ENCODE measurements around the gene ATG9B. TPM values are rescaled to one million over a fixed set of nuclear protein-coding genes. Genes with fewer than 3 reads are reported as not detected.

Gene ATG9B
- total and polyA plus RNA-seq, 4 donors = 2.3 to 21.3 (median 12.1) TPM

DNA sequence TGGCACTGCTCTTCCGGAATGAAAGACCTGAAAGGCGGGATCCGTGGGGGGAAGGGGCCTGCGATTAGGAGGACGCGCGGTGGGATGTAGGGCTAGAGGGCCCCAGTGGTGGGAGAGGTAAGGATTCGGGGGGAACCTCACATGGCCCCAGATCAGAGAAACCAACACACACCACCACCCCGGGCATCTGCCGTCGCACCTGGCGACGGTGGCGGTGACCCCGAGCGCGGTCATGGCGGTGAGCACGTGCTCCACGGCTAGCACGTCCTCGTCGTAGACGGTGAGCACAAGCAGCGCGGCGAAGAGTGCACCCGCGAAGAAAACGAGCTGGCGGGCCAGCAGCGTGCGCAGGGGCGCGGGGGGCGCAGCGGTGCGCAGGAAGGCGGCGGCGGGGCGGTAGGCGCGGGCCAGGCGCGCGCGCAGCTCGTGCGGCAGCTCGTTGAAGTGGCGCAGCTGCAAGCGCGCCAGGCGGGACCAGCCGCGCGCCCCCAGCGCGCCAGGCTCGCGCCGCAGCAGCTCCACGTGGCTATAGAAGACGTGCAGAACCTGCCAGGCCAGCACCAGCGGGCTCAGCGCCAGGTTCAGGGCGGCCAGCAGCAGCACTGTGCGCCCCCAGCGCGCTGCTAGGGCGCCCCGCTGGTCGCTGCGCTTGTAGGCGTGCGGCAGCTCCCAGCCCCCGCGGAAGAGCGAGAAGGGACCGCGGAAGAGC is 5.7 kb downstream of the ATG9B start:
- Histone ChIP-seq H3K36me3 (ENCODE audit: control insufficient read depth, insufficient read depth, low read length) (peaks cover 3% of the 10 kb centered on the region), H3K27me3 (ENCODE audit: control insufficient read depth, insufficient read depth, low read length) (peaks cover 32% of the 10 kb centered on the region), H3K4me1 (ENCODE audit: control insufficient read depth, insufficient read depth, low read length) (peaks cover 38% of the 10 kb centered on the region), H3K4me3 (ENCODE audit: low read depth, low read length) (peak overlapping the region; percentile 31), H3K9me3 (ENCODE audit: control insufficient read depth, insufficient read depth, low read length) (no peaks in the 10 kb centered on the region), H3K27ac (ENCODE audit: low read depth, low read length) (no peak overlapping the region)
- WGBS (ENCODE audit: insufficient coverage) = under 1% methylated on average over 76 of the region's 82 CpGs
- peak in 2 of 6 donors; percentile 81 to 83 for DNase-seq (ENCODE audit: low read depth in 4 of 6, low spot score in 6 of 6)

DNA sequence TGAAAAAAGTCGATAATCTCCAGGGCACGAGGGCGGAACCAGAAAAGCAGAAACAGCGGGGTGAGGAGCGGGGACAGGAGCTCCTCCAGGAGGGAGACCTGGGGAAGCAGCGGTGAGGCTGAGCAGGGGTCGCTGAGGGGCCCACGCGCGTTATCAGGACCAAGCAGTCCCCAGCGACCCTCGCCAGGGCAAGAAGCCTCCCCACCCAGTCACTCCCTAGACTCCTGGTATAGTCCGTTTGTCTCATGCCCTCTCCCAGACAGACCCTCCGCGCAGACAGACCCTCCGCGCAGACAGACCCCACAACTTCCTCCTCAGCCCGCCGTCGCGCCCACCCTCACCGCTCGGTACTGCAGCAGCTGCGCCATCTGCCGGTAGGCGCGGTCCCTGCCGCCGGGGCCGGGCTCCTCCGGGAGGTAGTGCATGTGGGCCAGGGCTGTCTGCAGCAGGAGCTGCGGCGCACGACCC is 6.3 kb downstream of the ATG9B start:
- DNase-seq (ENCODE audit: low read depth in 4 of 6, low spot score in 6 of 6) = peak in 5 of 6 donors; percentile 45 to 90 (median 56)
- Histone ChIP-seq H3K9me3 (ENCODE audit: control insufficient read depth, insufficient read depth, low read length) (no peaks in the 10 kb centered on the region), H3K36me3 (ENCODE audit: control insufficient read depth, insufficient read depth, low read length) (peaks cover 3% of the 10 kb centered on the region), H3K27ac (ENCODE audit: low read depth, low read length) (no peak overlapping the region), H3K4me1 (ENCODE audit: control insufficient read depth, insufficient read depth, low read length) (peaks cover 43% of the 10 kb centered on the region), H3K4me3 (ENCODE audit: low read depth, low read length) (peak overlapping the region; percentile 31), H3K27me3 (ENCODE audit: control insufficient read depth, insufficient read depth, low read length) (peaks cover 33% of the 10 kb centered on the region)
- 4% methylated on average over 30 of the region's 34 CpGs for WGBS (ENCODE audit: insufficient coverage)

DNA sequence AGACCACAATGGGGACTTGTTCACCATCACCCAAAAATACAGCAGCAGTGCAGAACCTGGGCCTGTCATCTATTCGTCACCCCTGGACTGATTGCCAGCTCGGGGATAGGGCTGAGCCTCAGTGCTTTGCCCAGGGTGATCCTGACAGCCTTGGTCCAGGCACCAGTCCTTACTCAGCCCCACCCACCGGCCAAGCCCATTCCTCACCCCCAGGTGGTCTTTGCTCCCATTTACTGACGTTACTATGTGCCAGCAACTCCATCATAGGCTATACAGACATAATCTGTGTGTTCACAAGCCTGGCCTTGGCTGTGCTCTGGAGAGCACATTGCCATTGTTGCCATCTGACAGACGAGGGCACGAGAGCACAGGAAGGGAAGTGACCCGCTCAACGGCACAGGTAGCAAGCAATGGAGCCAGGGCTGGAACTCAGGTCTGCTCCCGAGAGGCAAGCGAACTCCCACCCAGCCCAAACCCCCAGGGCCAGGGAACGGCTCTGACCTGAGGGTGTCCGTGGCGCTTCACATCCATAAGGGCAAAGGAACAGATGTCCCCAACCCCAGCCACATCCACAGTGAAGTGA is 6.8 kb downstream of the ATG9B start:
- Histone ChIP-seq H3K4me1 (ENCODE audit: control insufficient read depth, insufficient read depth, low read length) (peaks cover 48% of the 10 kb centered on the region), H3K27me3 (ENCODE audit: control insufficient read depth, insufficient read depth, low read length) (peaks cover 35% of the 10 kb centered on the region), H3K9me3 (ENCODE audit: control insufficient read depth, insufficient read depth, low read length) (no peaks in the 10 kb centered on the region), H3K4me3 (ENCODE audit: low read depth, low read length) (peak overlapping the region; percentile 31), H3K27ac (ENCODE audit: low read depth, low read length) (no peak overlapping the region), H3K36me3 (ENCODE audit: control insufficient read depth, insufficient read depth, low read length) (peaks cover 3% of the 10 kb centered on the region)
- DNase-seq (ENCODE audit: low read depth in 4 of 6, low spot score in 6 of 6) = no peak
- 57% methylated on average over 13 of the region's 13 CpGs for WGBS (ENCODE audit: insufficient coverage)

DNA sequence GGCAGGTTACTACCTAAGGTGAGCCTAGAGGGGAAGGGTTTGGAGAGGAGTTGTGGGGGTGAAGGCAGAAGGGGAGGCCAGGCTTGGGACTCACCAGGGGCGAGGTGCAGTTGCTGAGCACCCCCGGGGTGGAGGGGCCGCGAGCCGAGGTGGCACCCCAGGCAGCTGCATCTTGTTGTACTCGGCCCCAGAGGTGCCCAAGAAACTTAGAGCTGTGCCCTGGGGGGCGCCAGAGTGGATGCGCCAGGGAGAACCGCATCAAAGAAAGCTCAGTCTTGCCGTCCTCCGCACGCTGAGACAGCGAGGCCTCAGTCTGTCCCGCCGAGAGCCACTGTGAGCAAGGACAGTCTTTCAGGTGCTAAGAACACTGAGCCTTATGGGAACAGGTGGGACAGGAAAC is 7.4 kb downstream of the ATG9B start:
- no peak for DNase-seq (ENCODE audit: low read depth in 4 of 6, low spot score in 6 of 6)
- H3K27ac ChIP-seq (ENCODE audit: low read depth, low read length) = no peak overlapping the region
- 81% methylated on average over 15 of the region's 15 CpGs for WGBS (ENCODE audit: insufficient coverage)
- no peaks in the 10 kb centered on the region for H3K9me3 ChIP-seq (ENCODE audit: control insufficient read depth, insufficient read depth, low read length)
- peaks cover 38% of the 10 kb centered on the region for H3K27me3 ChIP-seq (ENCODE audit: control insufficient read depth, insufficient read depth, low read length)
- H3K4me1 ChIP-seq (ENCODE audit: control insufficient read depth, insufficient read depth, low read length) = peaks cover 52% of the 10 kb centered on the region
- H3K4me3 ChIP-seq (ENCODE audit: low read depth, low read length) = no peak overlapping the region
- peaks cover 7% of the 10 kb centered on the region for H3K36me3 ChIP-seq (ENCODE audit: control insufficient read depth, insufficient read depth, low read length)

DNA sequence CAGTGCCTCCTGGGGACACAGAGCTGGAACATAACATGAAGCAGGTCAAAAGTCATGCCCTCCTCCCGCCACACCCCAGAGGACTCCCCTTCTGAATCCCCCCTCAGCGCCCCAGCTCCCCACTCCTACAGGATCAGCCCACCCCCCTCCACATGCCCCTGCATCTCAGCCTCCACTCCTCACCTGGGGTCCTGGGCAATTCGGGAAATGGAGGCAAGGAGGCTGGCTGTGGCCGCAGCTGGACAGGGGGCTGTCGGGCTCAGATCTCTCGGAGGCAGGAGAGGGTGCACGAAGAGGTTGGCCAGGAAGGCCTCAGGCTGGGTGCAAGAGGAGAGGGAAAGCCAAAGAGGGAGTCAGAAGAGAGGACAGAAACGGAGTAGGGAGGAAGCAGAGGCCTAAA is 7.8 kb downstream of the ATG9B start:
- no peak for DNase-seq (ENCODE audit: low read depth in 4 of 6, low spot score in 6 of 6)
- Histone ChIP-seq H3K4me3 (ENCODE audit: low read depth, low read length) (no peak overlapping the region), H3K36me3 (ENCODE audit: control insufficient read depth, insufficient read depth, low read length) (peaks cover 7% of the 10 kb centered on the region), H3K27ac (ENCODE audit: low read depth, low read length) (no peak overlapping the region), H3K27me3 (ENCODE audit: control insufficient read depth, insufficient read depth, low read length) (peaks cover 38% of the 10 kb centered on the region), H3K4me1 (ENCODE audit: control insufficient read depth, insufficient read depth, low read length) (peaks cover 52% of the 10 kb centered on the region), H3K9me3 (ENCODE audit: control insufficient read depth, insufficient read depth, low read length) (no peaks in the 10 kb centered on the region)
- 89% methylated on average over 7 of the region's 8 CpGs for WGBS (ENCODE audit: insufficient coverage)

DNA sequence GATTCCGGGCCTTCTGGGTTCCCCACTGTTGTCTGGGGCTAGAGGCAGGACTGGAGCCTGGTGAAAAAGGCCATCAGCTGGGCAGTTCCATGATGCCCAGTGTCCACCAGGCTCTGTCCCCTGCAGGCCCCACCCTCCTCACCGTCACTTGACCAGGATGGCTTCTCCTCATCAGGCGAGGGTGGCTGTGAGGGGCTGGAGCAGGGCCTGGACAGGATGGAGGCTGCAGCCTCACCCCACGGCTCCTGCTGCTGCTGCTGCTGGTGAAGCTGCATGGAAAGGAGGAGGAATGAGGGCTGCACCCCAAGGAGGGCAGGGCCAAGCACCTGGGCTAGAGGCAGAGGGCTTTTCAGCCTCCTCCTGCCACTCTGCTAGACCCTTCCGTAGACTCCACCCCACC is 8.3 kb downstream of the ATG9B start:
- 100% methylated on average over 4 of the region's 5 CpGs for WGBS (ENCODE audit: insufficient coverage)
- peaks cover 38% of the 10 kb centered on the region for H3K27me3 ChIP-seq (ENCODE audit: control insufficient read depth, insufficient read depth, low read length)

DNA sequence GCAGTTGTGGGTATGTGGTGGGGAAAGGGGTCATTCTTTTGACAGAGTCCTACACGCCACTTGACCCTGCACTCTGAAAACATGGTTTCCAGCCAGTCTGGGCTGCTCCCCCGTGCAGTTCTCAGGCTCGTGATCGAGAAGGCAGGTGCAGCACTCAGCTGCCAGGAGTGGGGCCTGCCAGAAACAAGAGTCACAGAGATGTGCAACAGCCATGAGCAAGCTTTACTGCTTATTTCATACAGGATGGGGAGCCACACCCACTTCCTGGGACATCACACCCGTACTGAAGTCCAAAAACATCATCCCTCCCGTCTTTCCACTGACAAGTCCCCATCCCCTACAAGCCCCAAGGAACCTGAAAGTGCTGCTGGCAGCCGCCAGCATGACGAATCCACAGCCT is 9.3 kb downstream of the ATG9B start:
- no peaks in the 10 kb centered on the region for H3K9me3 ChIP-seq (ENCODE audit: control insufficient read depth, insufficient read depth, low read length)
- DNase-seq (ENCODE audit: low read depth in 4 of 6, low spot score in 6 of 6) = no peak
- H3K36me3 ChIP-seq (ENCODE audit: control insufficient read depth, insufficient read depth, low read length) = peaks cover 8% of the 10 kb centered on the region
- WGBS (ENCODE audit: insufficient coverage) = 78% methylated on average over 8 of the region's 8 CpGs
- H3K27me3 ChIP-seq (ENCODE audit: control insufficient read depth, insufficient read depth, low read length) = peaks cover 28% of the 10 kb centered on the region
- H3K4me1 ChIP-seq (ENCODE audit: control insufficient read depth, insufficient read depth, low read length) = peaks cover 57% of the 10 kb centered on the region
- no peak overlapping the region for H3K27ac ChIP-seq (ENCODE audit: low read depth, low read length)
- no peak overlapping the region for H3K4me3 ChIP-seq (ENCODE audit: low read depth, low read length)

More for the DNA sequence above, 8.3 kb downstream of the ATG9B start:
- peaks cover 7% of the 10 kb centered on the region for H3K36me3 ChIP-seq (ENCODE audit: control insufficient read depth, insufficient read depth, low read length)
- no peak overlapping the region for H3K4me3 ChIP-seq (ENCODE audit: low read depth, low read length)
- H3K4me1 ChIP-seq (ENCODE audit: control insufficient read depth, insufficient read depth, low read length) = peaks cover 52% of the 10 kb centered on the region
- H3K9me3 ChIP-seq (ENCODE audit: control insufficient read depth, insufficient read depth, low read length) = no peaks in the 10 kb centered on the region
- H3K27ac ChIP-seq (ENCODE audit: low read depth, low read length) = no peak overlapping the region
- DNase-seq (ENCODE audit: low read depth in 4 of 6, low spot score in 6 of 6) = no peak

DNA sequence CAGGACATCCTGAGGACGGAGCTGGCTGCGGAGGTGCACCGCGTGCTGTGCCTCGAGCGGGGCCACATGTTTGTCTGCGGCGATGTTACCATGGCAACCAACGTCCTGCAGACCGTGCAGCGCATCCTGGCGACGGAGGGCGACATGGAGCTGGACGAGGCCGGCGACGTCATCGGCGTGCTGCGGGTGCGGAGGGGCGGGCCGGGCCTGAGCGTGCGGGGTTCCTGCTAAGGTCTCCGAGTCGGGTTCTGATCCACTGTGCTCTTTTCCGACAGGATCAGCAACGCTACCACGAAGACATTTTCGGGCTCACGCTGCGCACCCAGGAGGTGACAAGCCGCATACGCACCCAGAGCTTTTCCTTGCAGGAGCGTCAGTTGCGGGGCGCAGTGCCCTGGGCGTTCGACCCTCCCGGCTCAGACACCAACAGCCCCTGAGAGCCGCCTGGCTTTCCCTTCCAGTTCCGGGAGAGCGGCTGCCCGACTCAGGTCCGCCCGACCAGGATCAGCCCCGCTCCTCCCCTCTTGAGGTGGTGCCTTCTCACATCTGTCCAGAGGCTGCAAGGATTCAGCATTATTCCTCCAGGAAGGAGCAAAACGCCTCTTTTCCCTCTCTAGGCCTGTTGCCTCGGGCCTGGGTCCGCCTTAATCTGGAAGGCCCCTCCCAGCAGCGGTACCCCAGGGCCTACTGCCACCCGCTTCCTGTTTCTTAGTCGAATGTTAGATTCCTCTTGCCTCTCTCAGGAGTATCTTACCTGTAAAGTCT is 10.4 kb downstream of the ATG9B start:
- DNase-seq (ENCODE audit: low read depth in 4 of 6, low spot score in 6 of 6) = peak in 5 of 6 donors; percentile 76 to 98 (median 90)
- Histone ChIP-seq H3K27me3 (ENCODE audit: control insufficient read depth, insufficient read depth, low read length) (peaks cover 18% of the 10 kb centered on the region), H3K36me3 (ENCODE audit: control insufficient read depth, insufficient read depth, low read length) (peaks cover 9% of the 10 kb centered on the region), H3K4me1 (ENCODE audit: control insufficient read depth, insufficient read depth, low read length) (peaks cover 56% of the 10 kb centered on the region), H3K9me3 (ENCODE audit: control insufficient read depth, insufficient read depth, low read length) (no peaks in the 10 kb centered on the region), H3K27ac (ENCODE audit: low read depth, low read length) (peak overlapping the region; percentile 61), H3K4me3 (ENCODE audit: low read depth, low read length) (peak overlapping the region; percentile 40)
- 3% methylated on average over 52 of the region's 55 CpGs for WGBS (ENCODE audit: insufficient coverage)

DNA sequence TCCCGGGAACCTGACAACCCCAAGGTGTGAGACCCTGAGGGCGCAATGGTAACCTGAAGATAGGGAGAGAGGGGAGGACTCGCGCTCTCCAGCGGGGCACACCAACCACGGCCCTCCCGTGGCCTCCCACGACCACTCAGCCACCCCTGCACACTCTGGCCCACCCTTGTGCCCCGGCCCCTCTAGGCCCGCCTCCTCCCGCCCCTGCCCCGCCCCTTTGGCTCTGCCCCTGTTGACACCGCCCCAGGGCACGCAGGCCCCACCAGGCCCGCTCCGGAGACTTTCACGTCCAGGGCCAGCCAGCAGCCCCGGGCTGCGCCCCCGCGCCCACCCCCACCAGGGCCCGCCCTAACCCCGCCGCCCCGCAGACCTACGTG is 10.9 kb downstream of the ATG9B start:
- peaks cover 9% of the 10 kb centered on the region for H3K36me3 ChIP-seq (ENCODE audit: control insufficient read depth, insufficient read depth, low read length)
- peak overlapping the region; percentile 47 for H3K27ac ChIP-seq (ENCODE audit: low read depth, low read length)
- no peaks in the 10 kb centered on the region for H3K9me3 ChIP-seq (ENCODE audit: control insufficient read depth, insufficient read depth, low read length)
- DNase-seq (ENCODE audit: low read depth in 4 of 6, low spot score in 6 of 6) = no peak
- H3K27me3 ChIP-seq (ENCODE audit: control insufficient read depth, insufficient read depth, low read length) = peaks cover 15% of the 10 kb centered on the region
- H3K4me3 ChIP-seq (ENCODE audit: low read depth, low read length) = peak overlapping the region; percentile 40
- under 1% methylated on average over 20 of the region's 26 CpGs for WGBS (ENCODE audit: insufficient coverage)
- H3K4me1 ChIP-seq (ENCODE audit: control insufficient read depth, insufficient read depth, low read length) = peaks cover 58% of the 10 kb centered on the region
